ENCODE data around the gene FIGLA.

FIGLA gene, protein sequence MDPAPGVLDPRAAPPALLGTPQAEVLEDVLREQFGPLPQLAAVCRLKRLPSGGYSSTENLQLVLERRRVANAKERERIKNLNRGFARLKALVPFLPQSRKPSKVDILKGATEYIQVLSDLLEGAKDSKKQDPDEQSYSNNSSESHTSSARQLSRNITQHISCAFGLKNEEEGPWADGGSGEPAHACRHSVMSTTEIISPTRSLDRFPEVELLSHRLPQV

DNA sequence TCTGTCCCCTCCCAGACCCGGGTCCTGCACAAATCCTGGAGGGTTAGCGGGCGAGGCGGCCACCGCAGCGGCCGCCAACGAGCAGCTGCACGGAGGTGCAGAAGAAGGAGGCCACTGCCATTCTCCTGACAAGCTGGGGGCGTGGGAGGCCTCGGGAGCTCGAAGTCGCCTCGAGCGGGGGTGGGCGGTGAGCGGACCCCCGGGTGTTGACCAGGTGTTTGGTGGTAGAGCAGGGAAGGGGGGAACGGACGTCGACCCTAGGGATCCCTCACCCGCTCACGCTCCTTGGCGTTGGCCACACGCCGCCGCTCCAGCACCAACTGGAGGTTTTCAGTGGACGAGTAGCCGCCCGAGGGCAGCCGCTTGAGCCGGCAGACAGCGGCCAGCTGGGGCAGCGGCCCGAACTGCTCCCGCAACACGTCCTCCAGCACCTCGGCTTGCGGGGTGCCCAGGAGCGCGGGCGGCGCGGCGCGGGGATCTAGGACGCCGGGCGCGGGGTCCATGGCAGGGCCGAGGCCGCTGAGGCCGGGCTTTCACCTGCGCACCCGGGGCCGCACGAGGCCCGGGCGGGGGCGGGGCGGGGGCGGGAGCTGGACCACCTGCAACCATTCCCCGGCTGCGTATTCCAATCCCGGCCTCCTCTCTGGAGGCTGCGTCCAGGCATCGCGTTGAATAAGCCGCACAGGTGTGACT lies at the start of gene FIGLA:
FIGLA (minus strand) TSS at position 508 of the 693 bp plus-strand sequence; CDS start at position 503, 5 bp downstream.
- no peak for DNase-seq

DNA sequence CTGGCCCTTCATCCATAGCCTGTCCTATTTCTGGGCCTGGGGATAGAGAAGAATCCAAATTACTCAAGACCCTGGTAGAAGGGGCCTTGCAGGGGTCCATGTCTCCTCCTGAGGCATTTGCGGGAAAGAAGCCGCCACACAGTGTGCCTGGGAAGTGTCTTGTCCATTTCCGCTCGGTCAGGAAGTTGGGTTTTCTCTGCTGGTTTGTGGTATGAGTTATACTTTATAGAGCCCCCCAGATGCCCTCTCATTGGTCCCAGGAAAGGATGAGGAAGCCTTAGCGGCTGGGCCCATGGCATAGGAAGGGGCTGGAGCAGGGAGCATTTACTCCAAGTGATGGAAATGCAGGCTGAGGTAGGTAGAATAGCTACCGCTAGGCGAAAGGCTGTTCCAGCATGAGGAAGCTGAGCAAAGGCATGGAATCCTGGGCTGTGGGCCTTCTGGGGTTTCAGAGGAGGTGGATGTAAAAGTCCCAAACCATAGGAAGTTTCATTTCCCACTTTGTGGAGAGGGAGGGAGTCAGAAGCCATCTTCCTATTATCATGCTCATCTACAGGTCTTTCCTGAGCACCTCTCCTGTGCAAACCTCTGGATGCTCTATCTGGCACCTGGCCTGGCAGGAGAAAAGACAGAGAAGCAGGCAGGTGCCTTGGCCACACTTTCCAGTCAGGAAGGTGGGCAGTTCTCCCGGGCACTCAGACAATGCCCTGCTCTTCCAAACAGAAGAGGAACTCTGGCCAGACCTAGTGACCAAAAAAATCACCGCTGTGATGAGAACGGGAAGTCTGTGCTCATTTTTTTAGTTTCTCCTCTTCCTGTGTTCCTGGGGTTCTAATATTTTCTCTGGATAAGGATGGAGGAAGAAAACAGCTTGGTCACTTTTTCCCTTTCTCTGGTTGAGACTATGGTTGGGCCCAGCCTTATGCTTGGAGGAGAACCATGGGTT lies 47.8 kb upstream of the FIGLA start:
- no peak for DNase-seq

DNA sequence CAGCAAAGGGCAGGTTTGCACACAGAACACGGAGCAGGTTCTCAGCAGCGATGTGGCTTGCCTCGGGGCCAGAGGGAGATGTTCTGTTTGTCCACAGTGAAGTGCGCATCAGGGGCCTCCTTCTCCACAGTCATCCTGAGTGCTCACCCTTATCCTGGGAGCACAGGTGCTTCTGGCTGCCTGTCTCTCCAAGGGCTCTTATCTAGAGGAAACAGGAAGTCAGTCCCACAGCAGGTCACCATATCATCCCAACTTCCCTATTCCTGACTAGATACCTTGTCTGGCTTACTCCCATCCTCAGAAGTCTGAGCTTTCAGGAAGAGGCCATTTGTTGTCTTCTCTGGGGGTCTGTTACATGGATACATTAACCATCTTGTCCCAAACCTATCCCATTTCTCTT lies 45.2 kb upstream of the FIGLA start, which contains the start of gene CD207:
CD207 (minus strand) TSS at position 174 of the 400 bp plus-strand sequence; CDS start at position 134, 40 bp downstream.
- DNase-seq = no peak

- no peak for DNase-seq
Measured at GRCh38 chr2:70834881-70835280, 44.4 kb upstream of the FIGLA start.

- DNase-seq = no peak
Measured at GRCh38 chr2:70834106-70834505, 43.7 kb upstream of the FIGLA start.

- no peak for DNase-seq
Measured at GRCh38 chr2:70833246-70833645, 42.8 kb upstream of the FIGLA start.

GRCh38 chr2:70832386-70832785 lies 41.9 kb upstream of the FIGLA start:
- DNase-seq = no peak

- no peak for DNase-seq
Measured at GRCh38 chr2:70831861-70832260, 41.4 kb upstream of the FIGLA start.

DNA sequence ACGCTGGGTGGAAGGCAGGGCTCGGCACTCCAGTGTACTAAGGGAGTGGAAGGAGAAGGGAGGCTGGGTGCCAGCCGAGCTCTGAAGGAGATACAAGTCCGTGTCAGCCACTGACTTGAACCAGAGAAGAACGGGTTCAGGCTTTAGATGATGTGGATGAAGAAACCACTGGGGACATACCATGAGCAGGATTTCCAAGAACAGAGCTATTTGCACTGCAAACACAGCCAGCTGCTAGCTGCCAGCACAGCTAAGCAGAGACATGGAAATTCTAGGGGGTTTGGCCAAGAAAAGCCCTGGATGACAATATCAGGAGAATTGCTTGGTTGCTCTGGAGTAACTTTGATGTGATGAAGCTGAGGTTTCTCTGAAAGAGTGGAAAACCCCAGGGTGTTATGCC lies 39.9 kb upstream of the FIGLA start:
- no peak for DNase-seq

DNA sequence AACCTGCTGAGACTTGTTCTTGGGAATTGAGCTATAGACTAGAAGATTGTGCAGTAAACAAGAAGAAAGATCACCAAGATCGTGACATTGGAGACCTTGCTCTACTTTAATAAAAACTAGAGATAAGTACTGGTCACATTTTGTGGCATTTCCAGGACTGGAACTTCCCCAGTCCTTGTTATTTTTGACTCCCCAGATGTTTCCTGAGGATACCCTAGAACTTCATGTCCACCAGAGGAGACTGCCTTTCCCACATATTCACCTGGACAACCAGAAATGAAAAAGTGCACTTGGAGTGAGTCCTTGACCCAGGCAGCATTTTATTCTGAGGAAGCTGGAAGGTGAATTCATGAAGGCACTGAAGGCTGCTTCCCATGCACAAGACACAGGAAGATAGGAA lies 39.5 kb upstream of the FIGLA start:
- no peak for DNase-seq

DNA sequence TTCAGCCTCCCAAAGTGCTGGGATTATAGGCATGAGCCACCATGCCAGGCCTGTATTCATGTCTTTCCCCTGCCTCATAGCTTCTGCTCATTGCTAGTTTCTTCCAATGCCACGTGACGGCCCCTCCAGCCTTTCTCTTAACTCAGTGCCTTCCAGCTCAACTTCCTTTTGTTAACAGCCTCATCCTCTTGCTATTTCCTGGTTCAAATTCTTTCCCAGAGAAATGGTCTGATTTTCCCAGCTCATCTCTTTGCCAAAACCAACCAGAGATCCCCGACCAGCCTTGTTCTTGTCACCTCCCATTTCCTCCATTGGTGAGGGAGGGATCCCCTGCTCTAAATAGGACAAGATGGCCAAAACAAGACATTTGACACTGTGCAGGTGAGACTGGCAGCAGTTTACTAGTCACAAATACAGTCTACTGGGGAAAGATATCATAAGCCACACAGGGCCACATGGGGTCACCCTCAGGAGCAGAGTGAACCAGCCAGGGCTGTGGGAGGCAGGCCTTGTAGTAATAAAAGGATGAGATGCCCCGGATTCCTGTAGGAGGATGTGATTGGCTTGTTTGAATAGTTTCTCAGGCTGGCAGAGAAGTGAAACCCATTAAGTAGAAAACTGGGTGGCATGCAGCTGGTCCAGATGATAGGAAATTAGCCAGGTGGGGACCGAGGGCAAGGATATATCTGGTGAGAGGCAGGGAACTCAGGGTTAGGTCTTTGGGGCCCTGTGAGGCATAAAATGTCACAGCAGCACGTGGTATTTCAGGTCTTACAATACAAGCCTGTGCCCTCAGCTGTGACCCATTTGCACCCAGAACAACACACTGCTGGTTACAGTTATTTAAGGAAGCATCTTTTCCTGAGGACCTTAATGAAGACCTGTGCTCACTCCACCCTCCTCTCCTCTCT lies 38.7 kb upstream of the FIGLA start:
- no peak for DNase-seq

DNA sequence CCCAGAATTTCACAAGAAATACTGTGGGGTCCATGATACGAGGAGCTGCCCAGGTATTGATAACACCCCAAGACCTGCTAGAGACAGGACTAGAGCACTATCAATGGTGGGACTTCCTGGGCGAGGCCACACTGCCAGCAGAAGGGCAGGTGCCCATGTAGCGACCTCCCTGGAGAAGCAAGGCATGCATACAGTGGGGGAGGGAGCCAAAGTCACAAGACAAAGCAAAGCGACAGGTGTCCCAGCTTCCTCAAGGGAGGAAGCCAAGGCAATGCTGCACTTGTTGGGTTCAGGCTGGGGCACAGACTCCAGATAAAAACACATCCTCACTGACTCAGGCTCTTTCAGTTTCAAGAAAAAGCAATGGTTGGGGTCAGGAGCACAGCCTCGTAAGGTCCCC lies 37.7 kb upstream of the FIGLA start:
- no peak for DNase-seq

DNA sequence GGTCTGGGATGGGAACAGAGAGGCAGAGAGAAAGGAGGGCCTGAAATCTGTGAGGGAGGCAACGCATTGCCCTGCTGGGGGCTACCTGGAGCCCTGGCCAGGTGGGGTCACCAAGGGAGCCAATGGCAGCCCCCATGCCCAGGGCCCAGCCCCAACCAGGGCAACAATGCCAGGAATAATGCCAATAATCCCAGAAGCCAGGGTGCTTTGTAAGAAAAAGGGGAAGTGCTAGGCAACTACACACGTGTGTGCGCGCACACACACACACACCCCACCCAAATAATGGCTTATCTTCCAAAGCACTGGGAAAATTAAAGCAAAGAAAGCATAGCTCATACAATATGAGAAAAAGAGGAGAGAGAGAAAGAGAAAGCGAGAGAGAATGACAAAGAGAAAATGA lies 36.9 kb upstream of the FIGLA start:
- DNase-seq = no peak

DNA sequence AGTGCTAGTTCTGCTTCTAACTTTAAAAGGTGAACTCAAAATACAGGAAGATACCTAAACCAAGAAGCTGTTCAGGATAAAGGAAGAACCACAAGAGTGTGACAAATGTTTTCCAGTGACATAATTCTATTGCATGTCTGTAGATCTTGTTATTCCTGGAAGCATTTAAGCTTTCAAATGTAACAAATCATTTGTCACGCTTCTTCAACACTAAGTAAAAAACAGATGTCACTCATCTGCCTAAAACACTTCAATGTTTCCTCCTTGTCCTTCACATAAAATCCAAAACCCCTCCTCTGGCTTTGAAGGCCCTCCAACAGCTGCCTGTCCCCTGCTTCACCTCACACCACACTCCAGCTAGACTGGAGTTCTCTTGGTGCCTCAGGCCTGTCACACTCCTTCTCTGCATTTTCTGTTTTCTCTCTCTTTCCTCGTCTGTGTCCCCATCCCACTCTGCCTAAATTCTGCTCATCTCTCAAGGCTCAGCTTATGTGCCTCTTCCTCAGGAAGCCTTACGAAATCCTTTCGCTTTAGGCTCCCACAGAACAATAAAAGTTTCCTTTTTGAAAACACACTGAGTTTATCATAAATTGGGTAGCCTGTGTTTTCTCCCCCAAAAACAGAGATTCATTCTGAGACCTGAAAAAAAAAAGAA lies 36.4 kb upstream of the FIGLA start:
- DNase-seq = no peak

GRCh38 chr2:70823249-70823648 lies 32.8 kb upstream of the FIGLA start:
- DNase-seq = no peak

DNA sequence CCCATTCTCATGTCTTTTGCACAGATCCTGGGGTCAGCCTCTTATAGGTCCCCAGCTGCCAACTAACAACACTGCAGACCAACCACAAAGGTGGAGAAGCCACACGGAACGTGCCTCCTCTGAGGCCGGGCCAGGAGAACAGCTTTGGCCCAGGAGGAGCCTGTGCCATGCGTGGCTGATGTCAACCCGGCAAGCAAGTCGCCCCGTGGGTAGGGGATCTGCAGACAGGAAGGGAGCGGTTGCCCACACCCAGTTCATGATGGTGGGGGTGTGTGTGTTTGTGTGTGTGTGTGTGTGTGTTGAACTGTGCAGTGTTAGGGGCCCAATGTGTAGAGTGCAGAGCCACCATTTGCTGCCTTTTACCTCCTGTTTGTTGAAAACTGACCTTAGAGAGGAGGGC lies 32.4 kb upstream of the FIGLA start:
- no peak for DNase-seq

GRCh38 chr2:70820499-70820898 lies 30.1 kb upstream of the FIGLA start, which contains the start of gene CLEC4F:
Gene CLEC4F, minus strand, starts transcription at chr2:70820599. Its CDS starts 76 bp downstream, at chr2:70820523.
- DNase-seq = no peak

DNA sequence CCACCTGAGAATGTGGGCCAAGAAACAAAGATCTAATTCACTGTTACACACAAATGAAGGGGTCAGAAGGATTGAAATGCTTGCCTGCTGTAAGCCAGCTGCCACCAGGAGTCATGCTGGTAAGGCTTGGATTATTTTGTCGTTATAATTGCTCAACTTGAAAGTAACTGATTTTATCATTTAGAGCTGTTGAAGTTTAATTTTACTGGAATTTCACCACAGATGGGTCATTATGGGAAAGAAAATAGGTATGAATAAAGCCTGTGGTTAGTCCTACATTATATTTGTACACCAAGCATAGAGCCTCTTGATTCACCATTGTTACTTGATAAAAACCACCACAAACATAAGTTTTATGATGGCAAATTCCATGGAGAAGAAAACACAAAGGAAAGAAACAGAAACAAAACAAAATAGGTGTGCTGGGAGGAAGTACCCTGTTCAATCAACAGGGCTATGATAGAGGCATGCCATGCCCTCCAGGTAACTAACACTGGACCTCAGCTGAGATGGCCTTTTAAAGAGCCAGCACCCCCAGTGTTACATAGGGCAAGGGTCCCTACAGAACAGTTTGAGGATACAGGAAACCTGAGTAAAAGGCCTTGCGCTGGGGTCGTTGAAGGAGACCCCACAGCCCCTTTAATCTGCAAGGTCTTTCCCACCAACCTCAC lies 27.0 kb upstream of the FIGLA start:
- no peak for DNase-seq

DNA sequence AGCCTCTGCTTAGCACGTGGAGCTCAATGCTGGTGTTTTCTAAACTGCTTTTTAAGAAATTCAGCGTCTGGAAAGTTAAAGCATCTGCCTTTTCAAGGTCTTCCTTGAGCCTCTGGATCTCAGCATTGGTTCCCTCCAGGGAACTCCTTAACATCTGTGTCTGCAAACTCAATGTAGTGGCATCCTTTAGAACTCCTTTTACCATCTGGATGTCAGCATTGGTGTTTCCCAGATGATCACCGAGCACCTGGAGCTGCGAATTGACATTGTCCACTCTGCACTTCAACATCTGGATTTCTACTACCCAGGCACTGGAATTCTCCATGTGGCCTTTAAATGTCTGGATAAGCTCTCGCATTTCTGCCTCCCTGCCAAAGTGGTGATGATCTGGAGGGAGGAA lies 26.3 kb upstream of the FIGLA start:
- no peak for DNase-seq

GRCh38 chr2:70808983-70809958 lies 18.8 kb upstream of the FIGLA start:
- no peak for DNase-seq
